Activated CD8-positive, alpha-beta memory T cell treated with anti-CD3 and anti-CD28 coated beads, Interleukin-2, amount 50 U/mL, for 4 hours (primary cell): ENCODE data around the gene CPTP.
A peak's percentile ranks its signal among the peaks of the same experiment; 100 is the strongest.
"Not testable (repeated sequence)": the region's sequence is repeated elsewhere in the genome, so short reads cannot be mapped to it uniquely, and the experiment has no call there.

ENCODE experiments used
- DNase-seq: peaks from one replicate; pipeline ENCODE4 v3.0.0-alpha.2; 2020

CPTP gene

GRCh38 chr1:1352786-1353388, 28.3 kb downstream of the CPTP start:
- DNase-seq, result no peak

DNA sequence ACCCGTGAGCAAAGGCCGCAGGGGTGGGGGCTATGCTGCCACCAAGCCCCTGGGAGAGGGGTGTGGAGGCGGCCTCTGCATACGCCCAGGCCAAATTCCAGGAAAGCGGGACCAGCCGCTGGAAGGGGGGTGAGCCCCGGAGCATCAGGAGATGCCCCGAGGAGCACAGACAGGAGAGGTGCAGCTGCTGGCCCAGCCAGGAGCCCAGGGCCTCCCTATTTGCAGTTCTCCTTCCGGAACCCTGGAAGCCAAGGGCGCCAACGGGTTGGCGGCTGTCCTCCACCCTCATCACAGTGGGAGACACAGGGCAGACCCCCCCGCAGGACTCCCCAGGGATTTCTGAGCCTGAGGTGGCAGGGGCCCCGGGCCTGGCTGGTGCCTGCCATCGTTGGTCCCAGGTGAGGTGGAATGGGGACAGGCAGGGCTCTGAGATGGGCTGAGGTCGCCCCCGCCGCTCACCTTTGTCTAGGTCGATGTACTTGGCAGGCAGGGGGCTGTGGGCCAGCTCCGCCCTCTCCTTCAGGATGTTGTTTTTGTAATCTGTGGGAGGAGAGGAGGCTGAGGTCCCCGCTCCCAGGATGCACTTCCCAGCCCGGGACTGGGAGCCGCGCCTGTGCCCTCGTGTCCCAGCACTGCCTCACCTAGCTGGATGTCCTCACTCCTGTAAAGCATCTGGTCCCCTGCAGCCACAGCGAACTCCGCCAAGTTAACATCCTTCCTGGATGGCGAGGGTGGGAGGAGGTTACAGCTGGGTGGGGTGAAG, 29.0 kb downstream of the CPTP start:
- no peak for DNase-seq

- DNase-seq, result peak; percentile 46
Measured at GRCh38 chr1:1354271-1355247, 30.0 kb downstream of the CPTP start.

DNA sequence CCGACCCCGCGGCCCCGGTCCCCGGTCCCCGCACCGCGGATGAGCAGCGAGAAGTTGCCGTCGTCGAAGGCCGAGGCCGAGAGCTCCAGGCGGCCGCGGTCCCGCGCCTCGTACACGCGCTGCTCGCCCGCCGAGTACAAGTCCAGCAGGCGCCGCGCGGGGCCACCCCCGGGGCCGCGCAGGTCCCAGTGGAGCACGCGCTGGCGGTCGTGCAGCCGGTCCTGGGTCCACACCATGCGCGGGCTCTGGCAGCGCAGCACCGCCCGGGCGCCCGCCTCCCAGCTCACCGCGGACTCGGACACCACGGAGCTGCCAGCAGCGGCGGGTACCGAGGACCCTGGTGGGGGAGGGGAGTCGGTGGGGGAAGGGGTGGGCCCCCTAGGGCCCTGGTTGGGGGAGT, 30.8 kb downstream of the CPTP start:
- no peak for DNase-seq

GRCh38 chr1:1356166-1356795, 31.7 kb downstream of the CPTP start:
- DNase-seq, result no peak

GRCh38 chr1:1356796-1357401, 32.3 kb downstream of the CPTP start:
- no peak for DNase-seq

DNA sequence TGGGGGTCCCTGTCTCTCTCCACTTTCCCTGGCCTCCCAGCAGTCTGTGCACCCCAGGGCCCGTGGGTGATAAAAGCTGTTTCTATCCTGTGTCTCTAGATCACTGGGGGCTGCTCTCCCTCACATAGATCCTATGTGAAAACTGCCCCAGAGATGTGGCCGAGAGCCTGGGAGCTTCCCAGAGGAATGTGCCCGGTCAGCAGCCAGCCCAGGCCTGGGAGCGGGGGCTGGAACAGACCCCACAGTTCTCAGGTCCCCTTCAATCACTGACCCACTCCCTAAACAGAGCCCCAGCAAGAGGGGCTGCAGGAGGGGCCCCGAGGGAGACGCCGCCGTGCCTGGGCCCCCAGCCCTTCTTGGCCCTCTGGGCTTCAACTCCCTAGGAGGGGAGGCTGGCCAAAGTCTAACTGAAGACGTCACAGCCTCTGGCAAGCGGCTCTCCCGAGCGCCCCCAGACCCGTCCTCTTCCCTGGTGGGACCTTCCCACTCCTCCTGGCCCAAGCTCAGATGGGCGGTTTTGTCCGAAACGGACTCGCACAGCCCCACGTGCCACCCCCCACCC, 33.4 kb downstream of the CPTP start:
- DNase-seq, result no peak

GRCh38 chr1:1358433-1359271, 34.0 kb downstream of the CPTP start, which contains the start of gene MXRA8:
MXRA8 (minus strand) TSS chr1:1358555; CDS start chr1:1358504, 51 bp downstream.
- peak; percentile 14 for DNase-seq

DNA sequence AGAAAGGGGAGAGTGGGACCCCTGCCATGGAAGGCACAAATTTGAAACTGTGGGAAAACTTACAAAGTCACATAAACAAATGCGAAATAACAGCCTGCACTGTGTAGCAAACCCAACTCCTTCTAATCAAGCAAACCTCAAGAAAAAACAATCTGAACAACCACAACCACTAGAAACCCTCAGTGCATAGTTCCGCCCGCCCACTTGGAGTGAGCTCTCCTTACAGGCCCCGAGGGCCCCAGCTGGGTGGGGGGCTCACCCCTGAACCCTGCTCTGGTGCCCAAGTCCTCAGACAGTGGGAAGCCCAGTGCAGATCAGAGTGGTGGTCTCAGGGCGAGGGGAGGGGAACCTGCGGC, 34.7 kb downstream of the CPTP start:
- peak; percentile 25 for DNase-seq

- no peak for DNase-seq
Measured at GRCh38 chr1:1359664-1360468, 35.3 kb downstream of the CPTP start.

DNA sequence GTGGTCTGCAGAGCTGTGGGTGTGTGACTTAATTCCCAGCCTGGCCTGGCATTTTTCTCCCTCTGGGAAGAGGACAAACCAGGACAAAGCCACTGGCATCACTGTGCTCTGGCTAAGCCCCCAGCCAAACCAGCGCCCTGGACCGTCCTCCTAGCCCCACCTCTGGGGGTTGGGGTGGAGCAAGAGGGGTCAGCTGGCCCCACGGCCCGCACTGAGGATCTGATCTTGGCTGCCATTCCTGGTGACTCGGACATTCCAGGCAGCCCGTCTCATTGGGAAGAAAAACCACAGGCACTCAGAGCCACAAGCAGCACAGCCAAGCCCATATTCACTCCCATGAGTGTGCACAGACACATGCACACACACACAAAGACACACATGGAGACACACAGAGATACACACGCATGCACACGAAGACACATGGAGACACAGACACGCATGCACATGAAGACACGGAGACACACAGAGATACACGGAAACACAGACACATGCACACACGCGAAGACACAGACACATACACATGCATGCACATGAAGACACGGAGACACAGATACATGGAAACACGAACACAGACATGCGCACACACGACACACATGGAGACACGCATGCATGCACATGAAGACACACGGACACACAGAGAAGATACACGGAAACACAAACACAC, 36.0 kb downstream of the CPTP start:
- DNase-seq, result no peak

GRCh38 chr1:1361233-1361981, 36.8 kb downstream of the CPTP start:
- DNase-seq, result no peak

GRCh38 chr1:1361982-1362423, 37.4 kb downstream of the CPTP start:
- DNase-seq, result no peak

GRCh38 chr1:1364266-1364665, 39.7 kb downstream of the CPTP start:
- DNase-seq, result no peak

- DNase-seq, result no peak
Measured at GRCh38 chr1:1365875-1366698, 41.5 kb downstream of the CPTP start.

- DNase-seq, result no peak
Measured at GRCh38 chr1:1366699-1367066, 42.1 kb downstream of the CPTP start.

GRCh38 chr1:1367315-1367714, 42.7 kb downstream of the CPTP start:
- DNase-seq, result no peak

GRCh38 chr1:1370094-1370493, 45.5 kb downstream of the CPTP start:
- not testable (repeated sequence) for DNase-seq
